GM21528 (cell line): ENCODE data around the gene TOMM6.

Experiments
- ATAC-seq: cut with Tn5 transposase; IDR thresholded peaks from one replicate; pipeline ENCODE4 v1.9.1; 2021; ENCODE audit warnings: mild to moderate bottlenecking, moderate library complexity; ENCODE audit not compliant: unreplicated experiment, low FRiP score

TOMM6 gene

GRCh38 chr6:41787219-41787917, at the start of gene TOMM6:
Gene TOMM6, plus strand, starts transcription at chr6:41787694. Its CDS starts 4 bp downstream, at chr6:41787698.
- ATAC-seq: peak; percentile 79

GRCh38 chr6:41739041-41739440, 48.5 kb upstream of the TOMM6 start:
- ATAC-seq: no peak

- ATAC-seq: no peak
These were observed 46.9 kb upstream of the TOMM6 start for GRCh38 chr6:41740366-41741162.

GRCh38 chr6:41741625-41742490, 45.6 kb upstream of the TOMM6 start:
- ATAC-seq: no peak

GRCh38 chr6:41743406-41744235, 43.9 kb upstream of the TOMM6 start:
- no peak for ATAC-seq

- ATAC-seq: no peak
These were observed 43.2 kb upstream of the TOMM6 start for GRCh38 chr6:41744236-41744787.

GRCh38 chr6:41746107-41746506, 41.4 kb upstream of the TOMM6 start:
- no peak for ATAC-seq

GRCh38 chr6:41747256-41748101, 40.0 kb upstream of the TOMM6 start, which contains the start of gene PGC:
Gene PGC, minus strand, starts transcription at chr6:41747397. Its CDS starts 63 bp downstream, at chr6:41747334.
- ATAC-seq: no peak

- no peak for ATAC-seq
These were observed 39.4 kb upstream of the TOMM6 start for GRCh38 chr6:41748102-41748477.

- ATAC-seq: no peak
These were observed 39.0 kb upstream of the TOMM6 start for GRCh38 chr6:41748542-41748941.

- ATAC-seq: no peak
These were observed 37.1 kb upstream of the TOMM6 start for GRCh38 chr6:41750374-41750773.

- ATAC-seq: no peak
These were observed 31.6 kb upstream of the TOMM6 start for GRCh38 chr6:41755895-41756294.

GRCh38 chr6:41756354-41756753, 31.1 kb upstream of the TOMM6 start:
- ATAC-seq: no peak

- ATAC-seq: no peak
These were observed 30.2 kb upstream of the TOMM6 start for GRCh38 chr6:41757271-41757670.

- ATAC-seq: no peak
These were observed 29.4 kb upstream of the TOMM6 start for GRCh38 chr6:41757931-41758640.

GRCh38 chr6:41758641-41759035, 28.9 kb upstream of the TOMM6 start:
- no peak for ATAC-seq

GRCh38 chr6:41759106-41759904, 28.2 kb upstream of the TOMM6 start:
- no peak for ATAC-seq
